ENCODE results near the gene ANK2. TPM values are rescaled to one million over a fixed set of nuclear protein-coding genes. Genes with fewer than 3 reads are reported as not detected.
A peak's percentile ranks its signal among the peaks of the same experiment; 100 is the strongest.

ANK2 gene
- total RNA-seq, 6 donors from 2014 or later = 4.2 to 23.3 (median 8.5) TPM

GRCh38 chr4:113382704-113383103 is 333.3 kb downstream of the ANK2 start:
- no peak for TF ChIP-seq EP300 (IDR thresholded peaks at IDR 0.05)
- TF ChIP-seq POLR2A (IDR thresholded peaks at IDR 0.05) = no peak
- TF ChIP-seq CTCF (IDR thresholded peaks at IDR 0.05) = no peak
- no peak for TF ChIP-seq POLR2AphosphoS5 (IDR thresholded peaks at IDR 0.05)
- WGBS, 2 donors = 77 to 83% methylated on average over 1 of the region's 1 CpG
- Histone ChIP-seq H3K36me3 (no peaks in the 10 kb centered on the region), H3K9me3 (no peaks in the 10 kb centered on the region), H3K27me3 (no peaks in the 10 kb centered on the region), H3K4me1 (peaks cover 0 to 16% (median 9%) of the 10 kb centered on the region in 4 donors), H3K27ac (no peak overlapping the region), H3K4me3 (no peak overlapping the region)
- ATAC-seq (ENCODE audit: low FRiP score in 2 of 2) = peak in 1 of 2 donors; percentile 31
- no peak for DNase-seq

GRCh38 chr4:113383111-113383785 is 333.8 kb downstream of the ANK2 start:
- no peak overlapping the region for H3K4me3 ChIP-seq
- DNase-seq (no peak), ATAC-seq (ENCODE audit: low FRiP score in 2 of 2) (peak in 1 of 2 donors; percentile 69)
- H3K27me3 ChIP-seq = no peaks in the 10 kb centered on the region
- TF ChIP-seq POLR2A (IDR thresholded peaks at IDR 0.05) (no peak), EP300 (IDR thresholded peaks at IDR 0.05) (no peak), POLR2AphosphoS5 (IDR thresholded peaks at IDR 0.05) (peak in 1 of 2 donors; percentile 36), CTCF (IDR thresholded peaks at IDR 0.05) (no peak)
- H3K9me3 ChIP-seq = no peaks in the 10 kb centered on the region
- WGBS, 2 donors = 54 to 65% methylated on average over 5 of the region's 5 CpGs
- H3K27ac ChIP-seq = peak overlapping the region in 1 of 4 donors; percentile 39
- no peaks in the 10 kb centered on the region for H3K36me3 ChIP-seq
- H3K4me1 ChIP-seq = peaks cover 0 to 16% (median 9%) of the 10 kb centered on the region in 4 donors

- H3K4me3 ChIP-seq = no peak overlapping the region
- WGBS, 2 donors = 45 to 46% methylated on average over 5 of the region's 5 CpGs
- ATAC-seq (ENCODE audit: low FRiP score in 2 of 2) (peak in 1 of 2 donors; percentile 18), DNase-seq (no peak)
- H3K4me1 ChIP-seq = peaks cover 0 to 16% (median 9%) of the 10 kb centered on the region in 4 donors
- TF ChIP-seq EP300 (IDR thresholded peaks at IDR 0.05) (no peak), POLR2A (IDR thresholded peaks at IDR 0.05) (no peak), POLR2AphosphoS5 (IDR thresholded peaks at IDR 0.05) (no peak), CTCF (IDR thresholded peaks at IDR 0.05) (no peak)
- no peaks in the 10 kb centered on the region for H3K27me3 ChIP-seq
- no peaks in the 10 kb centered on the region for H3K36me3 ChIP-seq
- H3K9me3 ChIP-seq = no peaks in the 10 kb centered on the region
- no peak overlapping the region for H3K27ac ChIP-seq
These were observed 335.1 kb downstream of the ANK2 start for GRCh38 chr4:113384600-113384999.

GRCh38 chr4:113385281-113385899 is 335.9 kb downstream of the ANK2 start:
- no peaks in the 10 kb centered on the region for H3K27me3 ChIP-seq
- no peak for TF ChIP-seq CTCF (IDR thresholded peaks at IDR 0.05)
- no peak for TF ChIP-seq POLR2AphosphoS5 (IDR thresholded peaks at IDR 0.05)
- no peak for TF ChIP-seq POLR2A (IDR thresholded peaks at IDR 0.05)
- no peak for TF ChIP-seq EP300 (IDR thresholded peaks at IDR 0.05)
- ATAC-seq (ENCODE audit: low FRiP score in 2 of 2) (no peak), DNase-seq (no peak)
- H3K4me3 ChIP-seq = no peak overlapping the region
- 82 to 88% methylated on average over 4 of the region's 4 CpGs for WGBS, 2 donors
- no peaks in the 10 kb centered on the region for H3K9me3 ChIP-seq
- peaks cover 0 to 16% (median 9%) of the 10 kb centered on the region in 4 donors for H3K4me1 ChIP-seq
- no peak overlapping the region for H3K27ac ChIP-seq
- H3K36me3 ChIP-seq = no peaks in the 10 kb centered on the region

Data from upper lobe of left lung (tissue), 6 donors.